HepG2 (cell line): Measurements from ENCODE around the gene PRKCZ. TPM values are rescaled to one million over a fixed set of nuclear protein-coding genes. Genes with fewer than 3 reads are reported as not detected.

Experiments used
- ATF7-NPFF ChIP-seq: sonication (generic); formaldehyde crosslinking; IDR thresholded peaks from 2 replicates; pipeline ENCODE4 v1.8.1; 2023; ENCODE audit warnings: mild to moderate bottlenecking, low read depth, missing genetic modification reagents, moderate library complexity
- CERS6 ChIP-seq: sonication (generic); formaldehyde crosslinking; IDR thresholded peaks from 2 replicates; pipeline ENCODE4 v1.5.0; 2020; ENCODE audit warnings: missing genetic modification reagents
- CHD4 ChIP-seq: fragments of 200-600 bp; sonication (generic); IDR thresholded peaks from 2 replicates; pipeline ENCODE4 v1.7.0; 2017; ENCODE audit warnings: mild to moderate bottlenecking, low read length, borderline replicate concordance
- ELF1 ChIP-seq: sonication (generic); formaldehyde crosslinking; IDR thresholded peaks from 2 replicates; pipeline ENCODE4 v1.4.0; 2020; ENCODE audit warnings: missing genetic modification reagents
- HIVEP1 ChIP-seq: sonication (generic); formaldehyde crosslinking; IDR thresholded peaks from 2 replicates; pipeline ENCODE4 v1.4.0; 2020; ENCODE audit warnings: mild to moderate bottlenecking, missing genetic modification reagents
- HOXA3 ChIP-seq: sonication (generic); formaldehyde crosslinking; IDR thresholded peaks from 2 replicates; pipeline ENCODE4 v1.5.0; 2020; ENCODE audit warnings: missing genetic modification reagents
- IRF9 ChIP-seq: sonication (generic); formaldehyde crosslinking; IDR thresholded peaks from 2 replicates; pipeline ENCODE4 v1.8.0; 2022; ENCODE audit warnings: missing genetic modification reagents, mild to moderate bottlenecking, borderline replicate concordance
- NPAS2 ChIP-seq: sonication (generic); formaldehyde crosslinking; IDR thresholded peaks from 2 replicates; pipeline ENCODE4 v1.8.0; 2022; ENCODE audit warnings: mild to moderate bottlenecking, missing genetic modification reagents, borderline replicate concordance
- SMARCE1 ChIP-seq: fragments of 450-650 bp; IDR thresholded peaks from 2 replicates; pipeline ENCODE4 v1.6.1; 2017; ENCODE audit warnings: borderline replicate concordance
- STAG1 ChIP-seq: sonication (generic); formaldehyde crosslinking; IDR thresholded peaks from 2 replicates; pipeline ENCODE4 v1.4.0; 2020; ENCODE audit warnings: missing genetic modification reagents
- SYNCRIP ChIP-seq: fragments of 200-400 bp; formaldehyde crosslinking; IDR thresholded peaks from 2 replicates; pipeline ENCODE4 v1.6.1; 2018; ENCODE audit warnings: mild to moderate bottlenecking, low read depth, low read length; ENCODE audit not compliant: insufficient read depth
- ZBTB10 ChIP-seq: sonication (generic); formaldehyde crosslinking; IDR thresholded peaks from 2 replicates; pipeline ENCODE4 v1.4.0; 2020; ENCODE audit warnings: missing genetic modification reagents, borderline replicate concordance
- ZFP41 ChIP-seq: sonication (generic); formaldehyde crosslinking; IDR thresholded peaks from 2 replicates; pipeline ENCODE4 v1.4.0; 2020; ENCODE audit warnings: mild to moderate bottlenecking, missing genetic modification reagents, borderline replicate concordance
- ZMYM4 ChIP-seq: sonication (generic); formaldehyde crosslinking; IDR thresholded peaks from 2 replicates; pipeline ENCODE4 v1.8.1; 2023; ENCODE audit warnings: mild to moderate bottlenecking, missing genetic modification reagents
- ZNF329 ChIP-seq: sonication (generic); formaldehyde crosslinking; IDR thresholded peaks from 2 replicates; pipeline ENCODE4 v1.9.0; 2021; ENCODE audit warnings: low read depth, mild to moderate bottlenecking, missing genetic modification reagents
- ZNF382 ChIP-seq: sonication (generic); formaldehyde crosslinking; IDR thresholded peaks from 2 replicates; pipeline ENCODE4 v1.5.0; 2020; ENCODE audit warnings: missing genetic modification reagents, mild to moderate bottlenecking, borderline replicate concordance
- ZNF451 ChIP-seq: sonication (generic); formaldehyde crosslinking; IDR thresholded peaks from 2 replicates; pipeline ENCODE4 v1.5.0; 2020; ENCODE audit warnings: mild to moderate bottlenecking, missing genetic modification reagents
- ZNF546 ChIP-seq: sonication (generic); formaldehyde crosslinking; conservative IDR thresholded peaks from 2 replicates; pipeline ENCODE4 v1.8.1; 2023; ENCODE audit warnings: mild to moderate bottlenecking, missing genetic modification reagents
- ZNF710 ChIP-seq: sonication (generic); formaldehyde crosslinking; IDR thresholded peaks from 2 replicates; pipeline ENCODE4 v1.5.0; 2020; ENCODE audit warnings: mild to moderate bottlenecking, missing genetic modification reagents, borderline replicate concordance
- ZNF749 ChIP-seq: sonication (generic); formaldehyde crosslinking; IDR thresholded peaks from 2 replicates; pipeline ENCODE4 v1.8.0; 2022; ENCODE audit warnings: mild to moderate bottlenecking, missing genetic modification reagents, moderate library complexity, borderline replicate concordance
- ZSCAN29 ChIP-seq: sonication (generic); formaldehyde crosslinking; conservative IDR thresholded peaks from 2 replicates; pipeline ENCODE4 v1.4.0; 2020; ENCODE audit warnings: mild to moderate bottlenecking, missing genetic modification reagents
- polyA plus RNA-seq, 8 experiments: library from polyadenylated mRNA; depleted of rRNA in 3 of 8; stranded (reverse) in 7 of 8; unstranded in 1 of 8; fragments of >200 nt; fragmentation: Illumina TruSeq in 4 of 8; extraction: Trizol in 4 of 8; gene quantifications; 2 replicates each; pipeline versions ENCODE4 v1.2.1 to v1.2.3, GENCODE V29; 2011 to 2016; ENCODE audit warnings: low read depth in 4 of 8, missing spikeins in 1 of 8, mixed read lengths in 1 of 8; ENCODE audit not compliant: insufficient read depth in 1 of 8
- total RNA-seq, 5 experiments: library from RNA; depleted of rRNA; stranded (reverse); fragments of >200 nt; fragmentation: Illumina TruSeq; extraction: Trizol; gene quantifications; 2 replicates each; pipeline ENCODE4 v1.2.3, GENCODE V29; 2016; ENCODE audit warnings: low read depth in 1 of 5

The PRKCZ gene
- total and polyA plus RNA-seq, 2 of the 13 experiments (the other 11 are each of a cell fraction or from before 2014, with no cell fraction given) = 34.7 to 85.2 TPM

GRCh38 chr1:2206813-2207487 is 156.7 kb downstream of the PRKCZ start (continued):
- no peak for TF ChIP-seq ZNF710 (CRISPR knock-in tag)
- TF ChIP-seq ZNF451 (CRISPR knock-in tag) = no peak
- no peak for TF ChIP-seq ZNF329 (CRISPR knock-in tag)
- TF ChIP-seq NPAS2 (CRISPR knock-in tag) = no peak
- 0 out of 2 replicates have a peak, but pooled peaks have one; percentile 17 for TF ChIP-seq STAG1 (CRISPR knock-in tag)
- TF ChIP-seq ZNF546 (CRISPR knock-in tag) = no peak
- no peak for TF ChIP-seq ZFP41 (CRISPR knock-in tag)
- TF ChIP-seq ZMYM4 (CRISPR knock-in tag) = peak; percentile 21; the same call in 1 of the 2 replicates
- no peak for TF ChIP-seq ZNF749 (CRISPR knock-in tag)
- no peak for TF ChIP-seq IRF9 (CRISPR knock-in tag)
- no peak for TF ChIP-seq ZNF382 (CRISPR knock-in tag)
- no peak for TF ChIP-seq HIVEP1 (CRISPR knock-in tag)
- TF ChIP-seq CERS6 = no peak
- TF ChIP-seq SYNCRIP = no peak
- TF ChIP-seq ZBTB10 (CRISPR knock-in tag) = 0 out of 2 replicates have a peak, but pooled peaks have one; percentile 19
- no peak for TF ChIP-seq SMARCE1
- TF ChIP-seq ELF1 (CRISPR knock-in tag) = no peak
- TF ChIP-seq HOXA3 (CRISPR knock-in tag) = no peak
- TF ChIP-seq ZSCAN29 = no peak
- TF ChIP-seq CHD4 = no peak
- no peak for TF ChIP-seq ATF7-NPFF (CRISPR knock-in tag)
